Parathyroid adenoma (tissue), 2 donors: Measurements from ENCODE around the gene RNF13.

Source experiments
- H2AFZ ChIP-seq: fragments of 300-600 bp; sonication (generic); one replicate; pipeline ENCODE4 v1.7.0; 2017; ENCODE audit warnings: antibody characterized with exemption, mild to moderate bottlenecking
- H3K27ac ChIP-seq: fragments of 300-600 bp; sonication (generic); one replicate; pipeline ENCODE4 v1.7.0; 2017
- H3K27me3 ChIP-seq: fragments of 300-600 bp; sonication (generic); one replicate; pipeline ENCODE4 v1.7.0; 2017; ENCODE audit warnings: low read length; ENCODE audit not compliant: control insufficient read depth, insufficient read depth
- H3K36me3 ChIP-seq: fragments of 300-600 bp; sonication (generic); one replicate; pipeline ENCODE4 v1.7.0; 2017; ENCODE audit warnings: low read length; ENCODE audit not compliant: control insufficient read depth, insufficient read depth
- H3K4me1 ChIP-seq: fragments of 300-600 bp; sonication (generic); one replicate; pipeline ENCODE4 v1.7.0; 2017; ENCODE audit warnings: control low read depth
- H3K4me2 ChIP-seq: fragments of 300-600 bp; sonication (generic); one replicate; pipeline ENCODE4 v1.7.0; 2017; ENCODE audit warnings: low read length
- H3K4me3 ChIP-seq: fragments of 300-600 bp; sonication (generic); one replicate; pipeline ENCODE4 v1.7.0; 2017; ENCODE audit warnings: low read depth, low read length
- H3K79me2 ChIP-seq: fragments of 300-600 bp; sonication (generic); one replicate; pipeline ENCODE4 v1.7.0; 2017; ENCODE audit warnings: control low read depth
- H3K9ac ChIP-seq: fragments of 300-600 bp; sonication (generic); one replicate; pipeline ENCODE4 v1.7.0; 2017; ENCODE audit warnings: mild to moderate bottlenecking
- H3K9me3 ChIP-seq: fragments of 300-600 bp; sonication (generic); one replicate; pipeline ENCODE4 v1.7.0; 2017; ENCODE audit warnings: low read length; ENCODE audit not compliant: control insufficient read depth
- TF ChIP-seq, protein P1 (sequence below): fragments of 300-600 bp; sonication (generic); IDR thresholded peaks from one replicate; pipeline ENCODE4 v1.7.0; 2017; ENCODE audit warnings: antibody characterized with exemption, mild to moderate bottlenecking
- donor health status: primary hyperparathyroidism.

The RNF13 gene

GRCh38 chr3:149990423-149990948, 177.5 kb downstream of the RNF13 start:
- H3K9ac ChIP-seq = no peak overlapping the region
- no peaks in the 10 kb centered on the region for H3K9me3 ChIP-seq
- H3K36me3 ChIP-seq = no peaks in the 10 kb centered on the region
- H3K27me3 ChIP-seq = no peaks in the 10 kb centered on the region
- H3K79me2 ChIP-seq = no peaks in the 10 kb centered on the region
- H3K27ac ChIP-seq = no peak overlapping the region
- H2AFZ ChIP-seq = no peak overlapping the region
- TF ChIP-seq, protein P1, sequence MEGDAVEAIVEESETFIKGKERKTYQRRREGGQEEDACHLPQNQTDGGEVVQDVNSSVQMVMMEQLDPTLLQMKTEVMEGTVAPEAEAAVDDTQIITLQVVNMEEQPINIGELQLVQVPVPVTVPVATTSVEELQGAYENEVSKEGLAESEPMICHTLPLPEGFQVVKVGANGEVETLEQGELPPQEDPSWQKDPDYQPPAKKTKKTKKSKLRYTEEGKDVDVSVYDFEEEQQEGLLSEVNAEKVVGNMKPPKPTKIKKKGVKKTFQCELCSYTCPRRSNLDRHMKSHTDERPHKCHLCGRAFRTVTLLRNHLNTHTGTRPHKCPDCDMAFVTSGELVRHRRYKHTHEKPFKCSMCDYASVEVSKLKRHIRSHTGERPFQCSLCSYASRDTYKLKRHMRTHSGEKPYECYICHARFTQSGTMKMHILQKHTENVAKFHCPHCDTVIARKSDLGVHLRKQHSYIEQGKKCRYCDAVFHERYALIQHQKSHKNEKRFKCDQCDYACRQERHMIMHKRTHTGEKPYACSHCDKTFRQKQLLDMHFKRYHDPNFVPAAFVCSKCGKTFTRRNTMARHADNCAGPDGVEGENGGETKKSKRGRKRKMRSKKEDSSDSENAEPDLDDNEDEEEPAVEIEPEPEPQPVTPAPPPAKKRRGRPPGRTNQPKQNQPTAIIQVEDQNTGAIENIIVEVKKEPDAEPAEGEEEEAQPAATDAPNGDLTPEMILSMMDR = no peak
- no peak overlapping the region for H3K4me2 ChIP-seq
- H3K4me1 ChIP-seq = no peaks in the 10 kb centered on the region
- no peak overlapping the region for H3K4me3 ChIP-seq

DNA sequence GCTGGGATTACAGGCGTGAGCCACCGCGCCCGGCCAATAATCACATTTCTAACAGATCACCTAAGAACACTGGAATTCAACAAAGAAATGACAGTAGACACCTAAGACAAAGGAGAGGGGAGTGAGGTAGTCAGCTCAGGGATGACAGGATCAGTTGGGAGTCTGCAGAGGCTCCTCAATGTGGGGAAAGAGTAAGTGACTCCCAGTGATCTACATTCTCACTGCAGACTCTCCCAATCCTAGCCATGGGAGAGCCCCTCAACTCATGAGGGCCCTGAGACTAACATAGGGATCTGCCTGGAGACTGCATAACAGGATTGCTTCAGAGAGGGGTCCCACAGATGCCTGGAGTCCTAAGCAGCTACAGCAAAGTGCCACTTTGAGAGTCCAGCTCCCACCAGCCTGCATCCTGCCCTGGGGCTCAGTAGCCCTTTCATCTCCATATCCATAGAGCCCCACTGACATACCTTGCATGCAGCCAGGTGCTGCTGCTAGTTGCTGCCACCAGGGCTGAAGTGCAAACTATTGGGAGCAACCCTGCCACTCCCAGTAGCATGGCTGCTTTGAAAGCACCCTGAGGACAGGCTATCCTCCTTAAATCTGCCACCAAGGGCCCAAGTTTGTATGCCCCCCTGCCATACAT, 179.5 kb downstream of the RNF13 start:
- Histone ChIP-seq H3K9me3 (no peaks in the 10 kb centered on the region), H3K36me3 (no peaks in the 10 kb centered on the region), H3K27me3 (no peaks in the 10 kb centered on the region), H3K4me1 (no peaks in the 10 kb centered on the region), H2AFZ (no peak overlapping the region), H3K79me2 (no peaks in the 10 kb centered on the region), H3K27ac (no peak overlapping the region), H3K4me2 (no peak overlapping the region), H3K4me3 (no peak overlapping the region), H3K9ac (no peak overlapping the region)
- TF ChIP-seq, protein P1 = no peak

DNA sequence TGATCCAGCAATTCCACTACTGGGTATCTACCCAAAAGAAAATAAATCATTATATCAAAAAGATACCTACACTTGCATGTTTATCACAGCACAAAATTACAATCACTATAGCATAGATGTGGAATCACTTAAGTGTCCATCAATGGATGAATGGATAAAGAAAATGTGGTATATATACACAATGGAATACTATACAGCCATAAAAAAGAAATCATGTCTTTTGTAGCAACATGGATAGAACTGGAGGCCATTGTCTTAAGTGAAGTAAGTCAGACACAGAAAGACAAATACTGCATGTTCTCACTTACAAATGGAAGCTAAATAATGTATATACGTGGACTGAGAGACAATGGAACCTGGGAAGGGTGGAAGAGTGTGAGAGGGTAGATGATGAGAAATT, 185.9 kb downstream of the RNF13 start:
- Histone ChIP-seq H2AFZ (no peak overlapping the region), H3K27me3 (no peaks in the 10 kb centered on the region), H3K9me3 (no peaks in the 10 kb centered on the region), H3K4me1 (no peaks in the 10 kb centered on the region), H3K9ac (no peak overlapping the region), H3K79me2 (no peaks in the 10 kb centered on the region), H3K27ac (no peak overlapping the region), H3K36me3 (no peaks in the 10 kb centered on the region), H3K4me3 (no peak overlapping the region), H3K4me2 (no peak overlapping the region)
- TF ChIP-seq, protein P1 = no peak

- no peak overlapping the region for H3K27ac ChIP-seq
- TF ChIP-seq, protein P1 = no peak
- no peaks in the 10 kb centered on the region for H3K36me3 ChIP-seq
Measured at GRCh38 chr3:149999421-149999820, 186.4 kb downstream of the RNF13 start.

DNA sequence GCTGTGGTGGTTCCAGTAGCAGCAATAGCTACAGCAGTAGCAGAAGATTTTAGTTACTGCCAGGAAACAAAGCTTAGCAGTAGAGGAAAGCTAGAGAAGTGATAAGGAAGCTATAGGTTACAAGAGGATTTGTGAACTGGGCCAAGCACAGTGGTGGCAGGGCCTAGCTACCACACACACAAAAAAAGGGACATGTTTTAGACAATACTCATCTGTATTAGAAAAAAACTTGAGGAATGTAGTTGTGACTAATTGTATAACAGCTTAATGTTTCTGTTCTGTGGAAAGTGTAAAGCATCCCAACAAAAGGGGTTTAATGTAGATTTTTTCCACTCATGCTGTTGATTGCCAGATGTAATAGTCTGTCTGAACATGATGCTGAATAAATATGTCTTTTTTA, 187.6 kb downstream of the RNF13 start:
- Histone ChIP-seq H2AFZ (no peak overlapping the region), H3K9ac (no peak overlapping the region), H3K9me3 (no peaks in the 10 kb centered on the region), H3K4me3 (no peak overlapping the region), H3K27me3 (no peaks in the 10 kb centered on the region), H3K79me2 (no peaks in the 10 kb centered on the region), H3K4me1 (no peaks in the 10 kb centered on the region), H3K27ac (no peak overlapping the region), H3K36me3 (no peaks in the 10 kb centered on the region), H3K4me2 (no peak overlapping the region)
- TF ChIP-seq, protein P1 = no peak

More at GRCh38 chr3:149999421-149999820, 186.4 kb downstream of the RNF13 start:
- no peak overlapping the region for H3K4me2 ChIP-seq
- H3K4me1 ChIP-seq = no peaks in the 10 kb centered on the region
- no peaks in the 10 kb centered on the region for H3K79me2 ChIP-seq
- H3K4me3 ChIP-seq = no peak overlapping the region
- H2AFZ ChIP-seq = no peak overlapping the region
- H3K9me3 ChIP-seq = no peaks in the 10 kb centered on the region
- H3K9ac ChIP-seq = no peak overlapping the region
- H3K27me3 ChIP-seq = no peaks in the 10 kb centered on the region
